ENCODE measurements around the gene RAB5IF. TPM values are rescaled to one million over a fixed set of nuclear protein-coding genes. Genes with fewer than 3 reads are reported as not detected.

Gene RAB5IF
- total RNA-seq = 58.3 and 59.5 TPM in 2 replicates

GRCh38 chr20:36605399-36606157, at the start of gene RAB5IF:
RAB5IF (plus strand) TSS chr20:36605779; CDS start chr20:36605952, 173 bp downstream.

GRCh38 chr20:36573103-36573797, 32.3 kb upstream of the RAB5IF start, which contains the start of gene TGIF2:
TGIF2 (plus strand) TSS chr20:36573597; CDS start chr20:36578775, 5,178 bp downstream.

GRCh38 chr20:36645998-36646397, 40.4 kb downstream of the RAB5IF start, which contains the start of gene SLA2:
SLA2 (minus strand) TSS chr20:36646196; CDS start chr20:36641335, 4,861 bp downstream.

Other genes with a start within 250 kb of the RAB5IF start
- gene MYL9, start 64.3 kb upstream of the RAB5IF start, total RNA-seq = 0.34 and 2.0 TPM in 2 replicates
- 27.5 and 29.4 TPM in 2 replicates for gene TGIF2, start 32.2 kb upstream of the RAB5IF start, total RNA-seq
- not detected in 2 replicates for gene SLA2, start 40.4 kb downstream of the RAB5IF start, total RNA-seq
- 26.8 and 37.1 TPM in 2 replicates for gene NDRG3, start 140.3 kb downstream of the RAB5IF start, total RNA-seq
- gene DSN1, start 168.0 kb downstream of the RAB5IF start, total RNA-seq = 14.6 and 17.3 TPM in 2 replicates